GM23338 (cell line): Measurements from ENCODE around the gene TTBK2. TPM values are rescaled to one million over a fixed set of nuclear protein-coding genes. Genes with fewer than 3 reads are reported as not detected.

Source experiments
- ATAC-seq: fragments of 200-7000 bp; cut with Tn5 transposase; 3 replicates; pipeline ENCODE4 v1.9.1; 2020
- DNase-seq: peaks from one replicate; pipeline ENCODE4 v3.0.0-alpha.2; 2015; ENCODE audit warnings: low spot score
- H2AFZ ChIP-seq: fragments of 200-600 bp; sonication (generic); 2 replicates; pipeline ENCODE4 v1.8.0; 2016; ENCODE audit warnings: antibody characterized with exemption, mild to moderate bottlenecking, moderate library complexity
- H3F3A ChIP-seq: fragments of 200-600 bp; sonication (generic); replicated peaks from 2 replicates; pipeline ENCODE4 v1.8.0; 2017; ENCODE audit warnings: antibody characterized with exemption, mixed run types, low read depth
- H3K27ac ChIP-seq: fragments of 200-600 bp; sonication (generic); 2 replicates; pipeline ENCODE4 v1.6.1; 2016; ENCODE audit warnings: low read depth
- H3K27me3 ChIP-seq: fragments of 200-600 bp; sonication (generic); 2 replicates; pipeline ENCODE4 v1.8.0; 2016; ENCODE audit warnings: mild to moderate bottlenecking, mixed run types, moderate library complexity; ENCODE audit not compliant: insufficient read depth
- H3K36me3 ChIP-seq: fragments of 200-600 bp; sonication (generic); 2 replicates; pipeline ENCODE4 v1.8.0; 2016; ENCODE audit warnings: mild to moderate bottlenecking; ENCODE audit not compliant: insufficient read depth
- H3K4me1 ChIP-seq: fragments of 200-600 bp; sonication (generic); 2 replicates; pipeline ENCODE4 v1.8.0; 2016; ENCODE audit warnings: mild to moderate bottlenecking, moderate library complexity; ENCODE audit not compliant: insufficient read depth
- H3K4me2 ChIP-seq: fragments of 200-600 bp; sonication (generic); 2 replicates; pipeline ENCODE4 v1.7.1; 2017; ENCODE audit warnings: mixed run types
- H3K4me3 ChIP-seq: fragments of 200-600 bp; sonication (generic); 2 replicates; pipeline ENCODE4 v1.6.1; 2016; ENCODE audit warnings: mixed run types
- H3K79me2 ChIP-seq: fragments of 200-600 bp; sonication (generic); replicated peaks from 2 replicates; pipeline ENCODE4 v1.8.0; 2017; ENCODE audit warnings: mild to moderate bottlenecking; ENCODE audit not compliant: insufficient read depth
- H3K9me2 ChIP-seq: fragments of 200-600 bp; sonication (generic); 2 replicates; pipeline ENCODE4 v1.8.0; 2017; ENCODE audit not compliant: insufficient read depth
- H4K20me1 ChIP-seq: fragments of 200-600 bp; sonication (generic); replicated peaks from 2 replicates; pipeline ENCODE4 v1.8.0; 2017; ENCODE audit warnings: mild to moderate bottlenecking; ENCODE audit not compliant: insufficient read depth
- H3K27ac Mint-ChIP-seq: 2 replicates; pipeline ENCODE4 v1.8.0; 2020; ENCODE audit warnings: inconsistent platforms, mild to moderate bottlenecking, moderate library complexity, mixed read lengths
- H3K27me3 Mint-ChIP-seq: 3 replicates; pipeline ENCODE4 v1.8.0; 2022; ENCODE audit warnings: low read depth, mild to moderate bottlenecking, moderate library complexity, mixed read lengths, inconsistent platforms; ENCODE audit not compliant: insufficient read depth, poor library complexity
- H3K36me3 Mint-ChIP-seq: 3 replicates; pipeline ENCODE4 v1.8.0; 2021; ENCODE audit warnings: low read depth, mild to moderate bottlenecking, inconsistent platforms, moderate library complexity, mixed read lengths
- H3K4me1 Mint-ChIP-seq: 3 replicates; pipeline ENCODE4 v1.8.0; 2020; ENCODE audit warnings: mild to moderate bottlenecking, inconsistent platforms, mixed read lengths
- H3K4me3 Mint-ChIP-seq: 3 replicates; pipeline ENCODE4 v1.8.0; 2021; ENCODE audit warnings: moderate library complexity, mild to moderate bottlenecking, inconsistent platforms, mixed read lengths
- H3K9me3 Mint-ChIP-seq: 3 replicates; pipeline ENCODE4 v1.8.0; 2020; ENCODE audit warnings: moderate library complexity, mild to moderate bottlenecking, inconsistent platforms, mixed read lengths
- CREB1 ChIP-seq: fragments of 250-450 bp; sonication (Bioruptor Pico); IDR thresholded peaks from 2 replicates; pipeline ENCODE4 v1.5.0; 2020; ENCODE audit warnings: low read depth, mild to moderate bottlenecking, moderate library complexity
- CTCF ChIP-seq, 2 experiments: fragments of 200-600 bp in 1 of 2; sonication (generic) in 1 of 2; conservative IDR thresholded peaks; 2 replicates each; pipeline versions ENCODE4 v1.5.1 to v1.6.1; 2016 to 2017; ENCODE audit warnings: antibody characterized with exemption in 2 of 2, low read depth in 2 of 2, mild to moderate bottlenecking in 2 of 2, moderate library complexity in 1 of 2
- EZH2 ChIP-seq: fragments of 200-600 bp; sonication (generic); IDR thresholded peaks from one replicate; pipeline ENCODE4 v1.8.0; 2017; ENCODE audit warnings: antibody characterized with exemption, mild to moderate bottlenecking, low read depth; ENCODE audit not compliant: unreplicated experiment
- EZH2phosphoT487 ChIP-seq: fragments of 200-600 bp; sonication (generic); IDR thresholded peaks from one replicate; pipeline ENCODE4 v1.8.1; 2018; ENCODE audit warnings: antibody characterized with exemption; ENCODE audit not compliant: unreplicated experiment
- JUNB ChIP-seq: IDR thresholded peaks from one replicate; pipeline ENCODE4 v1.6.1; 2016; ENCODE audit warnings: antibody characterized with exemption; ENCODE audit not compliant: unreplicated experiment
- NANOG ChIP-seq: IDR thresholded peaks from 2 replicates; pipeline ENCODE4 v1.6.1; 2016; ENCODE audit warnings: antibody characterized with exemption, borderline replicate concordance
- POLR2AphosphoS5 ChIP-seq: IDR thresholded peaks from 2 replicates; pipeline ENCODE4 v1.6.1; 2016; ENCODE audit warnings: antibody characterized with exemption, low read depth
- REST ChIP-seq: IDR thresholded peaks from one replicate; pipeline ENCODE4 v1.6.1; 2018; ENCODE audit warnings: antibody characterized with exemption; ENCODE audit not compliant: unreplicated experiment
- STAT1 ChIP-seq: IDR thresholded peaks from one replicate; pipeline ENCODE4 v1.6.1; 2016; ENCODE audit warnings: antibody characterized with exemption; ENCODE audit not compliant: unreplicated experiment
- ZNF114 ChIP-seq: fragments of 250-450 bp; sonication (Bioruptor Pico); IDR thresholded peaks from 2 replicates; pipeline ENCODE4 v1.5.0; 2020; ENCODE audit warnings: mild to moderate bottlenecking, moderate library complexity
- ZNF331 ChIP-seq: fragments of 250-450 bp; sonication (Bioruptor Pico); IDR thresholded peaks from 2 replicates; pipeline ENCODE4 v1.5.0; 2020; ENCODE audit warnings: low read depth, mild to moderate bottlenecking, moderate library complexity
- ZNF462 ChIP-seq: fragments of 250-450 bp; sonication (Bioruptor Pico); IDR thresholded peaks from 2 replicates; pipeline ENCODE4 v1.5.0; 2020; ENCODE audit warnings: mild to moderate bottlenecking, moderate library complexity
- polyA plus RNA-seq: library from polyadenylated mRNA; unstranded; fragments of >200 nt; fragmentation: Nextera tagmentation; extraction: Ambion mirVana; gene quantifications from 2 replicates; pipeline ENCODE4 v1.2.1, GENCODE V29; 2016
- total RNA-seq: library from RNA; depleted of rRNA; stranded (reverse); fragments of >200 nt; shearing (Covaris generic); gene quantifications from 2 replicates; pipeline ENCODE4 v1.2.3, GENCODE V29; 2014
- TF ChIP-seq, protein P1 (sequence below): IDR thresholded peaks from 2 replicates; pipeline ENCODE4 v1.6.1; 2016; ENCODE audit warnings: antibody characterized with exemption

The TTBK2 gene
- total and polyA plus RNA-seq, 2 experiments from 2014 or later: 5.8 to 15.9 TPM

DNA sequence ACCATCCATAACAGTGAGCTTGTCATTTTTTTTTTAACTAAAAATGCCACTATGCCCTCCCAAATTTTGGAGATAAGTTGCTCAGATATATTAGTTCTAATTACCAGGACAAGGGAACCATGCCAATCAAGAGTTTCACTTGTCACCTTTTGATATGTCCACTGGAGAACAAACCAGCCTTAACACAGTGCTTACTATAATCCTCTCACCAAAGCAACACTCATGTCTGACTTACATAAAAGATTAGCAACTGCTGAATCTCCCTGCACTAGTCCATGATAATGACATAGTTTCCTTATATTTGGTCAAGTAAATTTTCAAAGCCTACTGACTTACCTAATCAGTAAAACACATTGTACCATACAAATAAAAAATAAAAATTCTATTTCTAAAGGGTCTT, 44.4 kb downstream of the TTBK2 start:
- Mint-ChIP-seq H3K4me3 (no peak overlapping the region), H3K4me1 (peaks cover 6% of the 10 kb centered on the region; the same call in 2 of the 3 replicates), H3K9me3 (no peaks in the 10 kb centered on the region), H3K27me3 (no peaks in the 10 kb centered on the region), H3K27ac (no peak overlapping the region), H3K36me3 (no peaks in the 10 kb centered on the region)
- Histone ChIP-seq H3F3A (no peaks in the 10 kb centered on the region), H2AFZ (no peak overlapping the region), H3K27ac (no peak overlapping the region), H3K4me1 (no peaks in the 10 kb centered on the region), H3K4me2 (no peak overlapping the region), H4K20me1 (no peaks in the 10 kb centered on the region), H3K79me2 (no peaks in the 10 kb centered on the region; the same call in none of the 2 replicates), H3K36me3 (no peaks in the 10 kb centered on the region), H3K27me3 (no peaks in the 10 kb centered on the region), H3K9me2 (no peaks in the 10 kb centered on the region), H3K4me3 (no peak overlapping the region)
- TF ChIP-seq, protein P1, sequence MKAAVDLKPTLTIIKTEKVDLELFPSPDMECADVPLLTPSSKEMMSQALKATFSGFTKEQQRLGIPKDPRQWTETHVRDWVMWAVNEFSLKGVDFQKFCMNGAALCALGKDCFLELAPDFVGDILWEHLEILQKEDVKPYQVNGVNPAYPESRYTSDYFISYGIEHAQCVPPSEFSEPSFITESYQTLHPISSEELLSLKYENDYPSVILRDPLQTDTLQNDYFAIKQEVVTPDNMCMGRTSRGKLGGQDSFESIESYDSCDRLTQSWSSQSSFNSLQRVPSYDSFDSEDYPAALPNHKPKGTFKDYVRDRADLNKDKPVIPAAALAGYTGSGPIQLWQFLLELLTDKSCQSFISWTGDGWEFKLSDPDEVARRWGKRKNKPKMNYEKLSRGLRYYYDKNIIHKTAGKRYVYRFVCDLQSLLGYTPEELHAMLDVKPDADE: no peak
- no peak for TF ChIP-seq ZNF114 (CRISPR knock-in tag)
- TF ChIP-seq ZNF462 (CRISPR knock-in tag): no peak
- no peak for TF ChIP-seq CTCF (conservative IDR thresholded peaks at IDR 0.05; ENCODE audit: low read depth in 2 of 2)
- TF ChIP-seq STAT1: no peak
- no peak for TF ChIP-seq CREB1 (CRISPR knock-in tag)
- TF ChIP-seq EZH2phosphoT487: no peak
- no peak for TF ChIP-seq EZH2
- no peak for TF ChIP-seq ZNF331 (CRISPR knock-in tag)
- TF ChIP-seq NANOG: no peak
- TF ChIP-seq REST: no peak
- TF ChIP-seq POLR2AphosphoS5: no peak
- TF ChIP-seq JUNB: no peak
- no peak for DNase-seq
- ATAC-seq: no peak
